A172 (cell line): ENCODE measurements around the gene UCKL1. TPM values are rescaled to one million over a fixed set of nuclear protein-coding genes. Genes with fewer than 3 reads are reported as not detected.
"Not testable (repeated sequence)": the region's sequence is repeated elsewhere in the genome, so short reads cannot be mapped to it uniquely, and the experiment has no call there.

Source experiments
- DNase-seq: peaks from one replicate; pipeline ENCODE4 v3.0.0-alpha.2; 2015; ENCODE audit warnings: low spot score
- total RNA-seq: library from RNA; depleted of rRNA; stranded (reverse); fragments of >200 nt; shearing (Covaris generic); gene quantifications from 2 replicates; pipeline ENCODE4 v1.2.3, GENCODE V29; 2014

UCKL1 gene
- total RNA-seq, 1 experiment from 2014 or later, result 27.2 TPM

GRCh38 chr20:63972312-63973159 is 16.3 kb upstream of the UCKL1 start:
- no peak for DNase-seq

GRCh38 chr20:63971960-63972311 is 15.7 kb upstream of the UCKL1 start:
- not testable (repeated sequence) for DNase-seq

GRCh38 chr20:63970714-63971431 is 14.7 kb upstream of the UCKL1 start:
- DNase-seq, result no peak

- DNase-seq, result no peak
These were observed 13.9 kb upstream of the UCKL1 start, which contains the start of gene ZNF512B for GRCh38 chr20:63969838-63970713. Gene ZNF512B, minus strand, starts transcription at chr20:63969930. Its CDS starts 1,980 bp downstream, at chr20:63967950.

- DNase-seq, result no peak
These were observed 12.9 kb upstream of the UCKL1 start for GRCh38 chr20:63968928-63969760.

GRCh38 chr20:63968136-63968927 is 12.1 kb upstream of the UCKL1 start:
- DNase-seq, result no peak

GRCh38 chr20:63967330-63968135 is 11.3 kb upstream of the UCKL1 start:
- DNase-seq, result no peak

GRCh38 chr20:63966944-63967322 is 10.7 kb upstream of the UCKL1 start:
- no peak for DNase-seq

GRCh38 chr20:63966172-63966943 is 10.1 kb upstream of the UCKL1 start:
- no peak for DNase-seq

GRCh38 chr20:63964412-63964811 is 8.2 kb upstream of the UCKL1 start:
- no peak for DNase-seq

- DNase-seq, result no peak
These were observed 7.6 kb upstream of the UCKL1 start for GRCh38 chr20:63963784-63964301.

- DNase-seq, result no peak
These were observed 7.1 kb upstream of the UCKL1 start for GRCh38 chr20:63963348-63963741.

GRCh38 chr20:63962426-63963347 is 6.5 kb upstream of the UCKL1 start:
- DNase-seq, result no peak

GRCh38 chr20:63961664-63962425 is 5.6 kb upstream of the UCKL1 start:
- no peak for DNase-seq

GRCh38 chr20:63960654-63961621 is 4.7 kb upstream of the UCKL1 start:
- not testable (repeated sequence) for DNase-seq
